Mucosa of descending colon (tissue), 3 donors: Measurements from ENCODE around the gene DHX35. TPM values are rescaled to one million over a fixed set of nuclear protein-coding genes. Genes with fewer than 3 reads are reported as not detected.

ENCODE experiments used
- ATAC-seq: fragments of 200-7000 bp; cut with Tn5 transposase; one replicate; pipeline ENCODE4 v1.9.1; 2020; ENCODE audit warnings: mild to moderate bottlenecking, moderate library complexity
- DNase-seq, 3 donors: peaks; one replicate each; pipeline ENCODE4 v3.0.0-alpha.2; 2020
- H3K36me3 ChIP-seq: fragments of 200-600 bp; one replicate; pipeline ENCODE4 v1.8.0; 2021; ENCODE audit warnings: low read depth, mild to moderate bottlenecking
- H3K4me1 ChIP-seq: fragments of 200-600 bp; one replicate; pipeline ENCODE4 v1.8.0; 2021; ENCODE audit warnings: low read depth, mild to moderate bottlenecking
- H3K4me3 ChIP-seq: fragments of 200-600 bp; one replicate; pipeline ENCODE4 v1.8.0; 2021; ENCODE audit warnings: mild to moderate bottlenecking
- H3K9me3 ChIP-seq: fragments of 200-600 bp; one replicate; pipeline ENCODE4 v1.8.0; 2021; ENCODE audit warnings: mild to moderate bottlenecking
- intact Hi-C, 2 donors: fragments of 100-400 bp; cut with DNase I in 1 of 2; cut with micrococcal nuclease in 1 of 2; formaldehyde crosslinking; loops; one replicate each; pipeline versions ENCODE4 v1.11.0 to v1.11.1; 2022; cut with DNase I, micrococcal nuclease
- total RNA-seq, 3 donors: library from RNA; stranded (reverse); fragmentation: NEBNext Ultra II Directional in 2 of 3; extraction: Animal tissue kit (Norgen Biotek cat#: 25700) in 2 of 3; gene quantifications; one replicate each; pipeline versions ENCODE4 v1.2.1 to v1.2.4, GENCODE V29; 2021 to 2023
- TF ChIP-seq, protein P1 (sequence below): fragments of 200-600 bp; IDR thresholded peaks from one replicate; pipeline ENCODE4 v1.8.0; 2022; ENCODE audit warnings: antibody characterized with exemption, mild to moderate bottlenecking
- donor health status: DM: no; HTN: no; CAD: no; lungs with moderate emphysema.
- donor health status: DM: no; HTN: no; CAD: no.
- donor health status: DM: no; HTN: yes; CAD: no.

DHX35 gene
- total RNA-seq, 3 donors from 2014 or later = 14.8 to 16.4 (median 16.3) TPM

- TF ChIP-seq, protein P1, sequence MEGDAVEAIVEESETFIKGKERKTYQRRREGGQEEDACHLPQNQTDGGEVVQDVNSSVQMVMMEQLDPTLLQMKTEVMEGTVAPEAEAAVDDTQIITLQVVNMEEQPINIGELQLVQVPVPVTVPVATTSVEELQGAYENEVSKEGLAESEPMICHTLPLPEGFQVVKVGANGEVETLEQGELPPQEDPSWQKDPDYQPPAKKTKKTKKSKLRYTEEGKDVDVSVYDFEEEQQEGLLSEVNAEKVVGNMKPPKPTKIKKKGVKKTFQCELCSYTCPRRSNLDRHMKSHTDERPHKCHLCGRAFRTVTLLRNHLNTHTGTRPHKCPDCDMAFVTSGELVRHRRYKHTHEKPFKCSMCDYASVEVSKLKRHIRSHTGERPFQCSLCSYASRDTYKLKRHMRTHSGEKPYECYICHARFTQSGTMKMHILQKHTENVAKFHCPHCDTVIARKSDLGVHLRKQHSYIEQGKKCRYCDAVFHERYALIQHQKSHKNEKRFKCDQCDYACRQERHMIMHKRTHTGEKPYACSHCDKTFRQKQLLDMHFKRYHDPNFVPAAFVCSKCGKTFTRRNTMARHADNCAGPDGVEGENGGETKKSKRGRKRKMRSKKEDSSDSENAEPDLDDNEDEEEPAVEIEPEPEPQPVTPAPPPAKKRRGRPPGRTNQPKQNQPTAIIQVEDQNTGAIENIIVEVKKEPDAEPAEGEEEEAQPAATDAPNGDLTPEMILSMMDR = no peak
- intact Hi-C loops = no loop called here
- Histone ChIP-seq H3K9me3 (no peaks in the 10 kb centered on the region), H3K36me3 (no peaks in the 10 kb centered on the region), H3K4me1 (peaks cover 12% of the 10 kb centered on the region), H3K4me3 (peak overlapping the region; percentile 91)
- ATAC-seq (no peak), DNase-seq (peak in 1 of 3 donors; percentile 31)
Measured at GRCh38 chr20:38961530-38962043, 557 bp upstream of the DHX35 start.

DNA sequence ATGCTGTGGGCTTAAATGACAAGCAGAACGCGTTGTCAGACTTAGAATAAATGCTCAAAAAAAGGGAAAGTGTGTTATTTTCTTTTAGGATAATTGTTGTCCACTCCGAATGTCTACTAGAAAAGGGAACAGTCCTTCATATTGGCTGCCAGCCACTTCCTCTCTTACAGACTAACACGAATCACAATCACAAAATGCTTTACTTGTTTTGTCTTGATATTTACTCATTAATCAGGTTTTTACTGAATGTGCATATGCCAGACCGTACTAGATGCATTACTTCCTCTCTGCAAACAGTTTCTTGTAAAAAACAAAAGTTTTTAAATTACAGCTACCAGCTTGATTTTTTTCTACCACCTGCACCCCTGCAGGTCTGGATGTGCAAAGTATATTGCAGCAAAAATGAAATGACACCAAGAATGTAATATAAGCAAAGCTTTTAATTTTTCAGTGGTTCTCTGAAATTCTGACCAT, 821 bp downstream of the DHX35 start:
- ATAC-seq = no peak
- Histone ChIP-seq H3K4me1 (peaks cover 14% of the 10 kb centered on the region), H3K36me3 (no peaks in the 10 kb centered on the region), H3K4me3 (peak overlapping the region; percentile 91), H3K9me3 (no peaks in the 10 kb centered on the region)
- intact Hi-C loops = no loop called here
- TF ChIP-seq, protein P1 = no peak
- DNase-seq = peak in 1 of 3 donors; percentile 30

DNA sequence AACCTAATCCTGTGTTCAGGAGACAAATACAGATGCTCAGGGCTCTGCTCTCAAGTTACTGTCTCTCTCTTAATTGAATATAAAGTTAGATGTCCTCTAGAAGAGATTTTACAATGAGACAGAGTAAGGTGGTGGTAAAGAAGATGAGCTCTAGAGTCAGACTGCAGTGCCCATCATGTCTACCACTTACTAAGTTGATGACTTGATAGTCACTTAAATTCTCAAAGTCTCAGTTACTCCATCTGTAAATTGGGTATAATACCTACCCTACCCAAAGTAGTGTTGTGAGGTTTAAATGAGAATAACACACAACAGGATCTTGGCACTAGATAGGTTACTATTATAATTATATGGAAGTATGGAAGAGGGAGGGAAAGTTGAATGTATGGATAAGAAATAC, 1.6 kb downstream of the DHX35 start:
- H3K4me3 ChIP-seq = no peak overlapping the region
- TF ChIP-seq, protein P1 = no peak
- H3K36me3 ChIP-seq = no peaks in the 10 kb centered on the region
- H3K4me1 ChIP-seq = peaks cover 20% of the 10 kb centered on the region
- H3K9me3 ChIP-seq = no peaks in the 10 kb centered on the region
- intact Hi-C loops = no loop called here
- DNase-seq (no peak), ATAC-seq (no peak)

GRCh38 chr20:38965264-38965663, 3.1 kb downstream of the DHX35 start:
- Histone ChIP-seq H3K9me3 (no peaks in the 10 kb centered on the region), H3K36me3 (no peaks in the 10 kb centered on the region), H3K4me1 (peaks cover 27% of the 10 kb centered on the region), H3K4me3 (no peak overlapping the region)
- intact Hi-C loops = no loop called here
- DNase-seq = no peak
- TF ChIP-seq, protein P1 = no peak
- no peak for ATAC-seq

DNA sequence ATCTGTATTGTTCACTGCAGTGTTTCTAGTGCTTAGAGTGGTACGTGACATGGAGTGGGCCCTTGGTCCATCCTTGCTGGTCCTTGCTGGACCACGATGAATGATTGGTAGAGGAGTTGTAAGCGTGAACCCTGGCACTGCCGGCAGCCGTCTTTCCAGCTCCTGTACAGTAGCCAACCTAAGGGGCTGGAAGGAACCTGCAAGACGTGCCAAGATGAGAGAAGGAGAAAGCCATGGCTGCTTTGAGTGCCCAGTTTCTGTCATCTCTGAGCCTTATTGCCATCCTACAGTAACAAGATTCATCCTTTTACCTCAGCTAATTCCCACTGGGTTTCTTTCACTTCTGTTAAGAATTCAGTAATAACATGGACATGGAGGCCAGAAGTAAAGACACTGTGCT, 5.9 kb downstream of the DHX35 start:
- Histone ChIP-seq H3K9me3 (no peaks in the 10 kb centered on the region), H3K4me1 (peaks cover 22% of the 10 kb centered on the region), H3K4me3 (no peak overlapping the region), H3K36me3 (no peaks in the 10 kb centered on the region)
- ATAC-seq (no peak), DNase-seq (no peak)
- TF ChIP-seq, protein P1 = no peak
- intact Hi-C loops = no loop called here

DNA sequence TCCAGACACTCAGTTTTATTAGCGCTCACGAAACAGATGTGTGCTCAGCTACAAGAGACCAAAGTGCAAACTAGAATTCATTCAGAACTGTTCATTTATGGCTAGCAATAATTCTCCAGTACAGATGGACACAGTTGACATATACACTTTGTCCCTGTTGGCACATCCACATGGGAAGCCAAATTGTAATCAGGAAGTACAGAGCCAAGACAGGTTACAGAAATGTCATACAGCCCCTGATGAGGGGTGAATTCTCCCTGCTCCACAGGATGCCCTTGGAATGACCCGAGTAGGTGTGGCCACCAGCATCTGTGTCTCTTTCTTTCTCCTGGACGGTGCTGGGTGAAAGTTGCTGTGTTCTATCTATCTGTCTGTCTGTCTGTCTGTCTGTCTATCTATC, 7.6 kb downstream of the DHX35 start:
- peak; percentile 94 for ATAC-seq
- peaks cover 18% of the 10 kb centered on the region for H3K4me1 ChIP-seq

More for the DNA sequence above, 7.6 kb downstream of the DHX35 start:
- Histone ChIP-seq H3K4me3 (no peak overlapping the region), H3K36me3 (no peaks in the 10 kb centered on the region), H3K9me3 (no peaks in the 10 kb centered on the region)
- peak in 2 of 3 donors; percentile 46 to 56 for DNase-seq
- TF ChIP-seq, protein P1 = no peak
- intact Hi-C loops = no loop called here
